AG20443 (cell line): ENCODE data around the gene SGO2.
"Not testable (repeated sequence)": the region's sequence is repeated elsewhere in the genome, so short reads cannot be mapped to it uniquely, and the experiment has no call there.

Experiments used
- DNase-seq: peaks from one replicate; pipeline ENCODE4 v3.0.0; 2012; ENCODE audit warnings: low spot score, mixed read lengths

SGO2 gene

GRCh38 chr2:200592406-200593075, 66.5 kb downstream of the SGO2 start:
- no peak for DNase-seq

GRCh38 chr2:200593905-200594304, 67.9 kb downstream of the SGO2 start:
- no peak for DNase-seq

GRCh38 chr2:200595913-200596312, 69.9 kb downstream of the SGO2 start:
- no peak for DNase-seq

- no peak for DNase-seq
Observed at GRCh38 chr2:200596774-200597570, 71.0 kb downstream of the SGO2 start.

GRCh38 chr2:200599206-200599605, 73.2 kb downstream of the SGO2 start:
- no peak for DNase-seq

GRCh38 chr2:200600549-200601225, 74.7 kb downstream of the SGO2 start:
- no peak for DNase-seq

GRCh38 chr2:200602584-200602983, 76.6 kb downstream of the SGO2 start:
- DNase-seq = no peak

GRCh38 chr2:200603972-200604371, 78.0 kb downstream of the SGO2 start:
- peak; percentile 41 for DNase-seq

GRCh38 chr2:200604571-200605255, 78.7 kb downstream of the SGO2 start:
- DNase-seq = no peak

- no peak for DNase-seq
Observed at GRCh38 chr2:200608341-200609027, 82.5 kb downstream of the SGO2 start.

GRCh38 chr2:200609028-200609614, 83.1 kb downstream of the SGO2 start:
- DNase-seq = peak; percentile 87

GRCh38 chr2:200610217-200610616, 84.2 kb downstream of the SGO2 start:
- DNase-seq = not testable (repeated sequence)

GRCh38 chr2:200613692-200614091, 87.7 kb downstream of the SGO2 start:
- DNase-seq = no peak

GRCh38 chr2:200614249-200614648, 88.2 kb downstream of the SGO2 start:
- DNase-seq = no peak

- DNase-seq = peak; percentile 71
Observed at GRCh38 chr2:200615247-200615646, 89.2 kb downstream of the SGO2 start.

GRCh38 chr2:200616193-200616592, 90.2 kb downstream of the SGO2 start:
- no peak for DNase-seq

GRCh38 chr2:200616656-200617055, 90.6 kb downstream of the SGO2 start:
- no peak for DNase-seq

GRCh38 chr2:200617156-200618053, 91.4 kb downstream of the SGO2 start:
- DNase-seq = no peak

- DNase-seq = no peak
Observed at GRCh38 chr2:200618054-200618419, 92.0 kb downstream of the SGO2 start.

GRCh38 chr2:200618590-200619021, 92.6 kb downstream of the SGO2 start:
- DNase-seq = peak; percentile 46
